ENCODE results near the gene CFAP61.

GRCh38 chr20:20009784-20010253 is 42.5 kb upstream of the CFAP61 start:
- TF ChIP-seq MYC (IDR thresholded peaks at IDR 0.05; ENCODE audit: low read depth, low read length) (no peak), MAX (IDR thresholded peaks at IDR 0.05; ENCODE audit: low read depth, low read length) (no peak)

All from NB4 (cell line).